GF-D8 (cell line): ENCODE data around the gene MRPL28.
"Not testable (repeated sequence)": the region's sequence is repeated elsewhere in the genome, so short reads cannot be mapped to it uniquely, and the experiment has no call there.

Experiments
- DNase-seq: peaks from one replicate; lab custom pipeline; 2025; lab: John Stamatoyannopoulos, UW

MRPL28 gene

DNA sequence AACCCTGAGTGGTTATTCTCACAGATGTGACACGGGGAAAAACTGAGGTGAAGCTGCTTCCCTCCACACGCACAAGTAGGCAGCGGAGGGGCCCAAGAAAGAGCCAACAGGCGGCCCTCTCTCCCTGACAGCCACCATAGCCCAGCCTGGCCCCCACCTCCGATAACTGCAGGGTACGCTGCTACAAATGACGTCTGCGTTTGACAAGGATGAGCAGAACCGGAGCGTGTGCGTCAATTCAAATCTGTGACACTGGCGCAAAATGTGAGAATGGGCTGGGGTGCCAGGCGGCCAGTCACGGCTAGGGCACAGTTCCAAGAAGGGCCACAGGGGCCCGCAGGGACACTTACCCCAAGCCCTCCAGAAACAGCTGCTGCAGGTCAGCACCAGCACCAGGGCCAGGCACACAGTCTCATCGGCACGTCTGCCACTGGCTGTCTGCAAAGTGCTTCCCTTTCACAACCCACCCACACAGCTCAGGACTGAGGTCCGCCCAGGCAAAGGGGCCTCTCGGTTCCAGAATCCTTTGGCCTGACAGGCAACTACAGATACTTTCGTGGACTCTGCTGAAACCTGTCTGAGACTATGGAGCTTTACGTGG is 32.3 kb downstream of the MRPL28 start:
- DNase-seq, result no peak

DNA sequence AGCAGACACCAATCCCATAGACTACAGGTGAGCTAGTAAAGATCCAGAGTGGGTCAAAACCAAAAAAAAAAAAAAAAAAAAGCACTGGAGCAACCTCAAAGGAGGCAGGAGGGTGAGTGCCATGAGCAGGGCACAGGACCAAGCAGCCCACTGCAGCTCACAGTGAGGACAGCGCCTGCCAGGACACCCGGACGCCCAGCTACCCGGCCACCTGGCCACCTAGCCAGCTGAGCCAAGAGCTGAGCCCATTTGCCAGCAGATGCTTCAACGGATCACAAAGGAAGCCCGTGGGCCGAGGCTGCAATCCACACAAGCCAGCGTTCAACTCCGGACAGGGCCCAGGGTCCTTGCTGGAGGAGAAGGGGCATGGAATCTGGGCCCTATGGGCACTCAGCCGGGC is 32.9 kb downstream of the MRPL28 start:
- no peak for DNase-seq

DNA sequence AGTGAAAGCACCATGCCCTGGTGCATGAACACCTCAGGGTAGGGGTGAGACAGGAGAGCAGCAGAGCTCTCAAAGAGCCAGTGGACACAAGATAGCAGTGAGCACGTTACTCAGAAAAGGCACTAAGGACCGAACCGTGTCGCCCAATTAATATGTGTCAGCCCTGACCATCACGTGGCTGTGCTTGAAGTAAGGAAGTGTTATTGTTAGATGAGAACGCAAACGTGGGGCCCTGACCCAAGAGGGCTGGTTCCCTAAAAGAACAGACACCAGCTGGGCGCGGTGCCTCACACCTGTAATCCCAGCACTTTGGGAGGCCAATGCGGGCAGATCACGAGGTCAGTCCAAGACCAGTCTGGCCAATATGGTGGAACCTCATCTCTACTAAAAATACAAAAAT is 34.1 kb downstream of the MRPL28 start:
- no peak for DNase-seq

DNA sequence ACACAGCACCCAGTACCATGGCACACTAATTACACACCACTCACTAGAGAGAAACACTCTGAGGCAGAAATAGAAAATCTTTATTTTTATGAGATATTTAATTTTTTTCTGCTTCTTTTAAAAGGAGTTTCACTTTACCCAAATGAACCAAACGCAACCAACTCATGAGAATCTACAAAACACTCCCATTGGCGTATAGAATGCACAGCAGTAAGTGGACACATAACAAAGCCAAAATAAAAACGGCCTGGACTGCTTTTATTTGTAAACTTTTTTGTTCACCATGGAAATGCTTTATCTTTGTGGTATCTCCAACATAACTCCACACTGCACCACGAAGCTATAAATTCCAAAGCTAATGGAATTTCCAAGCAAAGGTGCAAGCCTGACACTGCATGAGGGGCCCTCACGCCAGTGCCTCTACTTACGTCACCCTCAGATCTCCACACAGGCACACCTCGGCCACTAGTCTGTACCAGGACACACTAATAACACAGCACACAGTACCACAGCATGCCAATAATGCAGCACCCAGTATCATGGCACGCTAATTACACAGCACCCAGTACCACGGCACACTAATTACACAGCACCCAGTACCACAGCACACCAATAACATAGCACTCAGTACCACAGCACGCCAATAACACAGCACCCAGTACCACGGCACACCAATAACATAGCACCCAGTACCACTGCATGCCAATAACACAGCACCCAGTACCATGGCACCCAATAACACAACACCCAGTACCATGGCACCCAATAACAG is 35.3 kb downstream of the MRPL28 start:
- DNase-seq, result not testable (repeated sequence)

DNA sequence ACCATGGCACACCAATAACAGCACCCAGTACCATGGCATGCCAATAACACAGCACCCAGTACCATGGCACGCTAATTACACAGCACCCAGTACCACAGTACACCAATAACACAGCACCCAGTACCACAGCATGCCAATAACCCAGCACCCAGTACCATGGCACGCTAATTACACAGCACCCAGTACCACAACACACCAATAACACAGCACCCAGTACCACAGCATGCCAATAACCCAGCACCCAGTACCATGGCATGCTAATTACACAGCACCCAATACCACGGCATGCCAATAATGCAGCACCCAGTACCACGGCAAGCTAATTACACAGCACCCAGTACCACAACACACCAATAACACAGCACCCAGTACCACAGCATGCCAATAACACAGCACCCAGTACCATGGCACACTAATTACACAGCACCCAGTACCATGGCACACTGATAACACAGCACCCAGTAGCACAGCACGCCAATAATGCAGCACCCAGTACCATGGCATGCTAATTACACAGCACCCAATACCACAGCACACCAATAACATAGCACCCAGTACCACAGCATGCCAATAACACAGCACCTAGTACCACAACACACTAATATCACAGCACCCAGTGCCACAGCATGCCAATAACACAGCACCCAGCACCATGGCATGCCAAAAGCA is 36.0 kb downstream of the MRPL28 start:
- not testable (repeated sequence) for DNase-seq

DNA sequence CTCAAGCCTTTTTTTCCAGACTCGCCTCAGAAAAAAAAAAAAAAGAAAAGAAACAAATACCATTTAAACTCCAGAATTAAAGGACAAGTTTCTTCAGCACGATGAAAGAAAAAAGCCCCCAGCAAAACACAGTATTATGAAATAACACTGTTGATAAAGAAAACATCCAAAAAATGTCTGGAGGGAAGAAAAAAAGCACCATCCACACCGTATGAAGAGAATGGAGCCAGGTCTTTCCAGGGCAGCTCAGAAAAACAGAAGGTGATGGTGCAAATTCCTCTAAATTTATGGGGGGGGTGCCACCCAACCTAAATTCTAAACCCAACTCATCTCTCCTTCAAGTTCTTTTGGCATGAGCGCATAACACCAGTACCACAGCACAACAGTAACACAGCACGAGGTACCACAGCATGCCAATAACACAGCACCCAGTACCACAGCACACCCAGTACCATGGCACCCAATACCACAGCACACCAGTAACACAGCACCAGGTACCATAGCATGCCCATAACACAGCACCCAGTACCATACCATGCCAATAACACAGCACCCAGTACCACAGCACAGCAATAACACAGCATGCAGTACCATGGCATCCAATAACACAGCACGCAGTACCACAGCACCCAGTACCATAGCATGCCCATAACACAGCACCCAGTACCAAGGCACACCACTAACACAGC is 36.8 kb downstream of the MRPL28 start:
- no peak for DNase-seq

DNA sequence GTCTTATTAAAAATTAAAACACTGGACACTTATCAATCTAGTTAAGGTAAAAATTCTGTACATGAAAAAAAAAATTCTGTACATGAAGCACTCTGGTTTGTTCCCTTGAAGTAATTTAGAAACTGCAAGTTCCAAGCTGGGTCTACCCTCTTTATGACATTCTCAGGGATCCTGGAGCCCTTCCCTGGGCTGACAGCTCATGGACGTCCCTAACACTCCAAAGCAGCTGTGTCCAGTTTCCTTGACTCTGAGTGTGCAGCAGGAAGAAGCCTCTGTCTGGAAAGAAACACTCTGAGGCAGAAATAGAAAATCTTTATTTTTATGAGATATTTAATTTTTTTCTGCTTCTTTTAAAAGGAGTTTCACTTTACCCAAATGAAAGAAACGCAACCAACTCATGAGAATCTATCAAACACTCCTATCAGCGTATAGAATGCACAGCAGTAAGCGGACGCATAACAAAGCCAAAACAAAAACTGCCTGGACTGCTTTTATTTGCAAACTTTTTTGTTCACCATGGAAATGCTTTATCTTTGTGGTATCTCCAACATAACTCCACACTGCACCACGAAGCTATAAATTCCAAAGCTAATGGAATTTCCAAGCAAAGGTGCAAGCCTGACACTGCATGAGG is 39.0 kb downstream of the MRPL28 start:
- not testable (repeated sequence) for DNase-seq

DNA sequence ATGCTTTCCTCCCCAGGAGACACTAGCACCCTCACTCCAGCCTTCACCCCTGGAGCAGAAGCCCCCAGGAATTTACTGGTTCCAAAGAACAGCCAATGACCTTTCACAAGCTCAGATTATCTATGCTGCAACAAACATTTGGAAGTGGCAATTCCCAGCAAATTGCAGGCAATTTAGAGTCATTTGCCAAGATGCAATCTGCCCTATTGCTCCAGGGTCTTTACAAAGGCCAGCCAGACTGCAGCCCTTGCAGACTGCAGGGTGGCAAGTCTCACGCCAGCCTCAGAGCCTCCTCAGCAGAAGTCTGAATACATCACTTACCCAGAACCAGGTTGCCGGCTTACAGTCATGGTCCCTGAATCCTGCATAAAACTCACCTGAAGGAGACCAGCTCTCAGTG is 39.6 kb downstream of the MRPL28 start:
- DNase-seq, result no peak

DNA sequence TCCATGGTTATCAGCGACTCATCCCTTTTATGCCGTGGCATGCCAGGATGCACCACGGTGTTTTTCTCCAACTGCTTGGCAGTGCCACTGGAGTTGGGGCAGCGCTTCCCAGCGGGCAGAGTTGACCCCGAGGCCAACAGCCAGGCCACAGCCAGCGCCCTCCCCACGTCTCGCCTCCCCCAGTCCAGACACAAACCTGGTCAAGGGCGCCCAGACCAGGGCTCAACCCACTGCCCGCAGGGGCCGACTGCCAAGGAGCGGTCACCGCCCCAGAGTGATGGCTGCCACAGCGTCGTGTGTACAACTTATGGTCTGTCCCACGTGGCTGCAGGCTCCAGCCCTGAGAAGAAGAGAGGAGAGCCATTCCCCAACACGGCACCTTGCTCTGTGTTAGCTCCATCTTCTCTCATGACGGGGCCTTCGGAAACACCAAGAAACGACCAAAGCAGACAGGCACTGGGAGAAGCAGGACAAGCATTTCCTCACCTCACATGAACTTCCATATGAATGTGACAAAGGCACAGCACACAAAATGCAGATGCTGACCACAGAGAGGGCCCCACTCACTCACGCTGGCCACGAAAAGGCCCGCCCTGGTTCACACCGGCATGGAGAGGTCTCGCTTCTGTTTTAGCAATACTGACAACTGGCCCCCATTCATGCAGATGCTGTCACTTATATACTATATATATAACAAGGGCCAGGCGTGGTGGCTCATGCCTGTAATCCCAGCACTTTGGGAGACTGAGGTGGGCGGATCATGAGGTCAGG is 44.8 kb downstream of the MRPL28 start:
- DNase-seq, result no peak

DNA sequence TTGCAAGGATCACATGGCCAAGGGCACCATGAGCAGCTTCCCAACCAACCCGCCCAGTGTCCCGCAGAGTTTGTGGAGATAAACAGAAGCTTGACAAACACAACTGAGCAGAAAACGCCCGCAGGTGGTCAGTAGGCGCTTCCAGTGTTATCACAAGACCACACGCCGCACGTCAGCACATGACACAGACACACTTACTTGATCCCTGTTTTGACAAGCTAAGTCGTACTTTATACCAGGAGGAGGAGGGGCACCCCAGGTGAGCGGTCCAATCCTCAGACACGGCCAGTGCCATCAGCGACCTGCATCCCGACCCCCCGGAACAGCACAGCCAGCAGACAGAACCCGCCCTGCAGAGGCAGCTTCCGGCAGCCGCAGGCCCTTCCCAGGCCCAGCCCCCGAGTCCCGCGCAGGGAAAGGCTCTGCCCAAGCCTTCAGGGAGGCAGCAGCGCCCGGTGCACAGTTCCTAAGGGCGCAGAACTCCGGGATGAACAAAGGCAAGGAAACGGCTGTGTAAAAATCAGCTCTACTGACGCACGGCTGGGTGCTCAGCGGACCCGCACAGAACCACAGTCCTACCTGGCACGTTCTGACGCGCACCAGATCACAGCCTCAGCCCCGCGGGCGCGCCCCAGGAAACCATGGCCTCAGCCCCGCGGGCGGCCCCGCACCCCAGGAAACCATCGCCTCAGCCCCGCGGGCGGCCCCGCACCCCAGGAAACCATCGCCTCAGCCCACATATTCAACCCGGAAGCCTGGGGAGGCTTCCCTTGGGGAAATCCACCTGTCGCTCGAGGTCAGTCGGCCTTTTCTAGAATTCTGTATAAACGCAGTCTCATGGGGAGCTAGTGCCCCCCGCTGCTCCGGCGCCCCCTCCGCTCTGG is 45.6 kb downstream of the MRPL28 start:
- peak; percentile 16 for DNase-seq

DNA sequence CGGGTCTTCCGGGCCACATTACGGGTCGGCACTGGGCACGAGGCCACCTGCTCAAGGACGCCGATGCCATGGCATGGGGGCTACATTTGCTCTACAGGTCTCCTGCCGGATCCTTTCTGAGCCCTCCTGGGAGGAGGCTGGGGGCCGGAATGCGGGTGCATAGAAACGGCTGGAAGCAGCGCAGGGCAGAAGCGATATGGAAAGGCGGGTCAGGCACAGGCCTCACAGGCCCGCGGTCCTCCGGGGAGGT is 46.2 kb downstream of the MRPL28 start:
- DNase-seq, result no peak

DNA sequence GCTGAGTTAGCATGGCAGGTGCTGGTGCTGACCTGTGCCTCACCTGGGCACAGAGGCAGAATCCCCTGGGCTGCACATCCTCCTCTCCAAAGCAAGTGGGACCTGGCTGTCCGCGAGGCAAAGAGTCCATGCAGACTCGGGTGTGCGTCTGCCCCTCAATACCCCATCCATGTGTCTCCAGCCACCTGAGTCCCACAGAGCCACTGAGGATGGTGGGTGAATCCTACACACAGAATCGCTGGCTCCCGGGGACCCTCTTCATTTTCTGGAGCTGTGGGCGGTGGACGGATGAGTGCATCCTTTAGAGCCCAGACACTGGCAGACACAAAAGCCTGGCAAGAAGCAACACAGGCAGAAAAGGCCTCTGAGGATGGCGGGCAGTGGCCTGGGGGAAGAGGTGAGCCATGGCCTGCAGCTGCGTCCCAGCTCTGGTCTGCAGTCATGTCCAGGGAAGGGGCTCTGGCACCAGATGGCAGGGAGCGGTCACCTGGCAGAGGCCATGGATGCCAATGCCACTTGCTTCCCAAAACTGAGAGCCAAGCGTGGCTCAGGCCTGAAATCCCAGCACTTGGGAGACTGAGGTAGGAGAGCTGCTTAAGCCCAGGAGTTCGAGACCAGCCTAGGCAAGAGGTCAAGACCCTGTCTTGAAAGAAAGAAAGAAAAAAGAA is 47.7 kb downstream of the MRPL28 start:
- no peak for DNase-seq

DNA sequence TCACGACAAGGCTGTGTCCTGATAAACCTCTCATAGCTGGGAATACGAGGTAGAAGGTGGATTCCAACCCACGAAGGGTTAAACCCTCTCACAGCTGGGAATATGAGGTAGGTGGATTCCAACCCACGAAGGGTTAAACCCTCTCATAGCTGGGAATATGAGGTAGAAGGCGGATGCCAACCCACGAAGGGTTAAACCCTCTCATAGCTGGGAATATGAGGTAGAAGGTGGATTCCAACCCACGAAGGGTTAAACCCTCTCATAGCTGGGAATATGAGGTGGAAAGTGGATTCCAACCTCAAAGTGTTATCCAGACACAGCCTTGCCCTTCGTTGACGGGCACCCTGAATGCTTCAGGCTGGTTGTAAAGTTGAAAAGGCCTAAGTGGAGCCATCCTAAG is 48.8 kb downstream of the MRPL28 start:
- no peak for DNase-seq

DNA sequence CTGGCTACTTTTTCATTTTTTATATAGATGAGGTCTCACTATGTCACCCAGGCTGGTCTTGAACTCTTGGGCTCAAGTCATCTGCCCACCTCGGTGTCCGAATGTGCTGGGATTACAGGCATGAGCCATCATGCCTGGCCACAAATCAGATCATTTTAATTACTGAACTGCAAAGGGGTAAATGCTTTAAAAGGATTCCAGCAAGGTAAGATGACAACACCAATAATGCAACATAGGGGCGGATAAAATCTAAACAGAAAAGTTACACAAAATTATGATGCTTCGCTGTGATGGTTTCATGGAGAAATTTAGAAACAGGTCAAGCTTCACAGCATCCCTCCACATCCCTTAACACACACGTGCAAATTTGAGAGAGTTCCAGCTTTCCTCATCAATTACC is 50.1 kb downstream of the MRPL28 start:
- DNase-seq, result no peak

DNA sequence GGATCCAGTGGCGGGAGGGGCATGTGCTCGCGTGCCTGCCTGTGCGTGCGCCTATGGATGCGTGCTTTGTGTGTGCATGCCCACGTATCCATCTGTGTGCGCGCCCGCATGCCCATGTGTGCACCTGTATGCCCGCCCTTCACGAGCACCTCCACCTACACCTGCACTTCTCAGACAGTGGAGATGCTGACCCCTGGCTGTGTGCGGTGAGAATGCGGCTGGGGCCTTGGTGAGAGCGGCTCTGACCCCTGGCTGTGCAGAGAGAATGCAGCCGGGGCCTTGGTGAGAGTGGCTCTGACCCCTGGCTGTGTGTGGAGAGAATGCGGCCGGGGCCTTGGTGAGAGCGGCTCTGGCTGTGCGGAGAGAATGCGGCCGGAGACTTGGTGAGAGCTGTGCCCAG is 51.7 kb downstream of the MRPL28 start:
- DNase-seq, result no peak

DNA sequence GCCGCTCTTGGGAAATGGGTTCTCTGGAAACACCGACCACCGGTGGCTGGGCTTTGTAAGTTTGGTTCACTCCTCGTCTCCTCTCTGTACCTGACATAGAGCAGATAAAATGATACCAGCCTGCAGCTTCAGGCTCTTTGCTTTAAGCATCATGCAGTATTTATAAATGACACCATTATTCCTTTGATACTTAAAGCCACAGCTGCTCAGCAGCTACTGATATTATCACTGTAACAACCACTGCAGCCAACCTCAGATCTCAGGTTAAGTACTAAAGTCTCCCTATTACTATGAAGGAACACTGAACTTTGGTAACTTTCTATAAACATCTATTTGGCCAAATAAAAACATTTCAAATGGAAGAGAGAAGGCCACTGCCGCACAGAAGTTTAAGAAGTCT is 52.8 kb downstream of the MRPL28 start:
- no peak for DNase-seq
